ENCODE measurements around the gene WDR44. TPM values are rescaled to one million over a fixed set of nuclear protein-coding genes. Genes with fewer than 3 reads are reported as not detected.

The WDR44 gene
- total and polyA plus RNA-seq, 2 of the 4 experiments (the other 2 are of a cell fraction): 10.0 to 11.8 TPM

- ATAC-seq (ENCODE audit: low read depth) (no peak), DNase-seq (no peak)
- Histone ChIP-seq H4K5ac (ENCODE audit: low read depth, low read length) (no peak overlapping the region), H2AFZ (replicated peaks; ENCODE audit: low read length, poor library complexity) (no peak overlapping the region), H4K91ac (ENCODE audit: insufficient read depth, low read depth, low read length) (no peak overlapping the region), H3K18ac (ENCODE audit: low read depth, low read length) (no peak overlapping the region), H3K4me3 (ENCODE audit: insufficient read depth, low read depth, low read length) (no peak overlapping the region), H3K4me1 (ENCODE audit: control insufficient read depth, insufficient read depth, low read length) (peaks cover 8% of the 10 kb centered on the region), H4K8ac (ENCODE audit: low read depth in 2 of 2, low read length in 2 of 2) (no peak overlapping the region), H2BK20ac (ENCODE audit: low read depth, low read length) (no peak overlapping the region), H2BK15ac (ENCODE audit: low read depth, low read length) (no peak overlapping the region), H3K56ac (ENCODE audit: extremely low read depth, insufficient read depth, low read length) (no peak overlapping the region), H3K79me1 (ENCODE audit: low read depth in 1 of 2, low read length in 2 of 2) (peaks cover 0 to 8% of the 10 kb centered on the region in 2 experiments; a peak in 2 of 4 replicates), H2AK9ac (replicated peaks; ENCODE audit: low read depth, low read length, poor library complexity) (no peak overlapping the region), H3K9ac (ENCODE audit: low read depth, low read length) (no peak overlapping the region), H3K27ac (ENCODE audit: insufficient read depth, low read length) (no peak overlapping the region), H3K4me2 (ENCODE audit: low read depth, low read length) (peak overlapping the region; percentile 40; the same call in 1 of the 2 replicates), H3K27me3 (ENCODE audit: control insufficient read depth, insufficient read depth, low read length) (no peaks in the 10 kb centered on the region), H3K4ac (ENCODE audit: low read depth, low read length) (no peak overlapping the region), H3K9me3 (ENCODE audit: control insufficient read depth, insufficient read depth, low read length) (no peaks in the 10 kb centered on the region), H3K14ac (replicated peaks; ENCODE audit: low read depth, low read length) (no peak overlapping the region), H4K20me1 (ENCODE audit: insufficient read depth, low read length) (peaks cover 39% of the 10 kb centered on the region), H3K23ac (ENCODE audit: low read depth, low read length) (no peak overlapping the region), H3K36me3 (ENCODE audit: control insufficient read depth, insufficient read depth, low read length) (no peaks in the 10 kb centered on the region), H2AK5ac (ENCODE audit: low read depth, low read length) (no peak overlapping the region), H2BK5ac (ENCODE audit: low read depth, low read length, poor library complexity, severe bottlenecking) (no peak overlapping the region), H3K9me1 (ENCODE audit: insufficient read depth, low read length) (0 out of 2 replicates have a peak, but pooled peaks cover 6% of the 10 kb centered on the region), H2BK120ac (ENCODE audit: low read depth, low read length) (no peak overlapping the region)
- WGBS, 2 experiments (ENCODE audit: extremely low coverage in 2 of 2, insufficient read length in 1 of 2): 20% methylated on average over 2 of the region's 4 CpGs; no CpG with 5 or more reads in 1 of the 2 experiments
- TF ChIP-seq CEBPB (IDR thresholded peaks at IDR 0.05; ENCODE audit: low read depth, low read length): peak; percentile 82
- no peak for TF ChIP-seq MAZ (IDR thresholded peaks at IDR 0.05; ENCODE audit: borderline replicate concordance, low read depth, low read length)
- dilution Hi-C loops (cut with HindIII; ENCODE audit: low sequenced_read_pairs, unreplicated experiment): no loop called here
- BruUV-seq (replicated peaks): no TSS peak
- CTCF ChIA-PET: no interaction called here
- intact Hi-C loops (cut with micrococcal nuclease): no loop called here
- POLR2A ChIA-PET (ENCODE audit: unreplicated experiment): no interaction called here
- in situ Hi-C loops (cut with MboI; ENCODE audit: low sequenced_read_pairs): no loop called here
These were observed 7.4 kb downstream of the WDR44 start for GRCh38 chrX:118353081-118353850.

All from IMR-90 (cell line).